ENCODE measurements around the gene LSM12.

DNA sequence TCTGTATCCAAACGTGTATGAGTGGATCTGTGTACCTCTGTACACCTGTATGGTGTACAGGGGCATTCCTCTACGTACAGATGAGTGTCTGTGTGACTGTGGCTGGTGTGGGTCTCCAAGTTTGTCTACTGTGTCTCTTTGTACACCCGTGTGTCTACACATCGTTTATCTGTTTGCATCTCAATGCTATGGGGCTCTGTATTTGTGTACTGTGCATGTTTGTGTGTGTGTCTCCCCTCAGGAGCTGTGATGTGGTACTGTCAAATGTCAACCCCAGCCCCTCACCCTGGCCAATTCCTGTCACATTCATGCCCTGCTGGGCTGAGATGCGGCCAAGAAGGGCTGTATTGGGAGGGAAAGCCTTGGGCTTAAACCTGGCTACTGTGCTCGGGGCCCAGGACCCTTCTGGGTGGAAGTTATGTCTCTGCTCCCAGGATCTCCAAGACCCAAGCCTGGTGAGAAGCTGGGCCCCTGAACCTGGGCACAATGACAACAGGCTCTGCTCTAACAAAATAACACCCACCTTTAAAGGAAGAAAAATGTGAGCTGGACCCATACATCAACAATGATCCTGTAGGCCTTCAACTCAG lies 65.5 kb downstream of the LSM12 start:
- TF ChIP-seq, protein P1, sequence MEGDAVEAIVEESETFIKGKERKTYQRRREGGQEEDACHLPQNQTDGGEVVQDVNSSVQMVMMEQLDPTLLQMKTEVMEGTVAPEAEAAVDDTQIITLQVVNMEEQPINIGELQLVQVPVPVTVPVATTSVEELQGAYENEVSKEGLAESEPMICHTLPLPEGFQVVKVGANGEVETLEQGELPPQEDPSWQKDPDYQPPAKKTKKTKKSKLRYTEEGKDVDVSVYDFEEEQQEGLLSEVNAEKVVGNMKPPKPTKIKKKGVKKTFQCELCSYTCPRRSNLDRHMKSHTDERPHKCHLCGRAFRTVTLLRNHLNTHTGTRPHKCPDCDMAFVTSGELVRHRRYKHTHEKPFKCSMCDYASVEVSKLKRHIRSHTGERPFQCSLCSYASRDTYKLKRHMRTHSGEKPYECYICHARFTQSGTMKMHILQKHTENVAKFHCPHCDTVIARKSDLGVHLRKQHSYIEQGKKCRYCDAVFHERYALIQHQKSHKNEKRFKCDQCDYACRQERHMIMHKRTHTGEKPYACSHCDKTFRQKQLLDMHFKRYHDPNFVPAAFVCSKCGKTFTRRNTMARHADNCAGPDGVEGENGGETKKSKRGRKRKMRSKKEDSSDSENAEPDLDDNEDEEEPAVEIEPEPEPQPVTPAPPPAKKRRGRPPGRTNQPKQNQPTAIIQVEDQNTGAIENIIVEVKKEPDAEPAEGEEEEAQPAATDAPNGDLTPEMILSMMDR (IDR thresholded peaks at IDR 0.05): no peak
- TF ChIP-seq POLR2AphosphoS5 (IDR thresholded peaks at IDR 0.05) (no peak), POLR2A (IDR thresholded peaks at IDR 0.05; ENCODE audit: low read depth) (no peak), EP300 (IDR thresholded peaks at IDR 0.05) (no peak)
